RPMI8226 (cell line): Measurements from ENCODE around the gene ULK3.

Source experiments
- DNase-seq: peaks from one replicate; pipeline ENCODE4 v3.0.0-alpha.2; 2015

The ULK3 gene

GRCh38 chr15:74798388-74799254 is 44.3 kb downstream of the ULK3 start:
- DNase-seq = no peak

- DNase-seq = no peak
These were observed 46.9 kb downstream of the ULK3 start for GRCh38 chr15:74795966-74796625.

- no peak for DNase-seq
These were observed 48.0 kb downstream of the ULK3 start for GRCh38 chr15:74794970-74795349.

- no peak for DNase-seq
These were observed 48.5 kb downstream of the ULK3 start for GRCh38 chr15:74794248-74794969.

GRCh38 chr15:74793135-74794028 is 49.6 kb downstream of the ULK3 start:
- DNase-seq = no peak

GRCh38 chr15:74792227-74793016 is 50.5 kb downstream of the ULK3 start:
- no peak for DNase-seq

GRCh38 chr15:74791667-74792066 is 51.3 kb downstream of the ULK3 start:
- DNase-seq = no peak

- DNase-seq = no peak
These were observed 51.9 kb downstream of the ULK3 start for GRCh38 chr15:74791007-74791406.

- peak; percentile 91 for DNase-seq
These were observed 52.7 kb downstream of the ULK3 start for GRCh38 chr15:74790080-74790916.

GRCh38 chr15:74789741-74790079 is 53.2 kb downstream of the ULK3 start:
- DNase-seq = no peak

- peak; percentile 96 for DNase-seq
These were observed 53.8 kb downstream of the ULK3 start for GRCh38 chr15:74789171-74789631.

- peak; percentile 84 for DNase-seq
These were observed 54.2 kb downstream of the ULK3 start for GRCh38 chr15:74788683-74789151.

- peak; percentile 35 for DNase-seq
These were observed 54.8 kb downstream of the ULK3 start for GRCh38 chr15:74788042-74788682.

- DNase-seq = peak; percentile 97
These were observed 55.5 kb downstream of the ULK3 start for GRCh38 chr15:74787251-74788041.

- peak; percentile 59 for DNase-seq
These were observed 56.3 kb downstream of the ULK3 start for GRCh38 chr15:74786551-74787165.
